H9 (cell line): ENCODE results near the gene ADTRP. TPM values are rescaled to one million over a fixed set of nuclear protein-coding genes. Genes with fewer than 3 reads are reported as not detected.

ENCODE experiments used
- DNase-seq: peaks from one replicate; pipeline ENCODE4 v3.0.0-alpha.2; 2017
- H2AFZ ChIP-seq: one replicate; pipeline ENCODE4 v1.6.1; 2013; ENCODE audit warnings: mild to moderate bottlenecking, low read length, control low read depth, moderate library complexity
- H2AK5ac ChIP-seq: 2 replicates; pipeline ENCODE4 v1.6.1; 2013; ENCODE audit warnings: low read length, control low read depth, mixed read lengths; ENCODE audit not compliant: insufficient read length
- H2BK120ac ChIP-seq: one replicate; pipeline ENCODE4 v1.6.1; 2013; ENCODE audit warnings: low read depth, mild to moderate bottlenecking, low read length, control low read depth, inconsistent platforms; ENCODE audit not compliant: poor library complexity, severe bottlenecking
- H2BK12ac ChIP-seq: 2 replicates; pipeline ENCODE4 v1.6.1; 2013; ENCODE audit warnings: low read length, control low read depth, mixed read lengths, low read depth; ENCODE audit not compliant: insufficient read length
- H2BK15ac ChIP-seq: 2 replicates; pipeline ENCODE4 v1.6.1; 2013; ENCODE audit warnings: low read depth, low read length, control low read depth
- H2BK20ac ChIP-seq: one replicate; pipeline ENCODE4 v1.6.1; 2013; ENCODE audit warnings: low read depth, mild to moderate bottlenecking, low read length, control low read depth, inconsistent platforms; ENCODE audit not compliant: poor library complexity, severe bottlenecking
- H2BK5ac ChIP-seq: 2 replicates; pipeline ENCODE4 v1.6.1; 2013; ENCODE audit warnings: low read length, control low read depth, mixed read lengths; ENCODE audit not compliant: insufficient read length
- H3K14ac ChIP-seq: 2 replicates; pipeline ENCODE4 v1.6.1; 2013; ENCODE audit warnings: low read length, control low read depth; ENCODE audit not compliant: insufficient read depth
- H3K18ac ChIP-seq: 2 replicates; pipeline ENCODE4 v1.6.1; 2013; ENCODE audit warnings: low read depth, mild to moderate bottlenecking, mixed read lengths, low read length, control low read depth; ENCODE audit not compliant: insufficient read length
- H3K23ac ChIP-seq: 2 replicates; pipeline ENCODE4 v1.6.1; 2013; ENCODE audit warnings: low read length, control low read depth, mixed read lengths, low read depth; ENCODE audit not compliant: insufficient read length
- H3K23me2 ChIP-seq: 2 replicates; pipeline ENCODE4 v1.6.1; 2013; ENCODE audit warnings: low read depth, mild to moderate bottlenecking, mixed read lengths, low read length, control low read depth; ENCODE audit not compliant: insufficient read length, poor library complexity, severe bottlenecking
- H3K27ac ChIP-seq: 2 replicates; pipeline ENCODE4 v1.5.1; 2013; ENCODE audit warnings: low read length, control low read depth, mixed read lengths, low read depth; ENCODE audit not compliant: insufficient read length
- H3K27me3 ChIP-seq: 2 replicates; pipeline ENCODE4 v1.6.1; 2013; ENCODE audit warnings: low read length, control low read depth, inconsistent platforms; ENCODE audit not compliant: insufficient read depth
- H3K4ac ChIP-seq: 2 replicates; pipeline ENCODE4 v1.6.1; 2013; ENCODE audit warnings: low read depth, mild to moderate bottlenecking, control low read depth, inconsistent platforms, low read length, moderate library complexity
- H3K4me1 ChIP-seq: 2 replicates; pipeline ENCODE4 v1.6.1; 2013; ENCODE audit warnings: low read length, control low read depth, inconsistent platforms; ENCODE audit not compliant: insufficient read depth
- H3K4me2 ChIP-seq: 2 replicates; pipeline ENCODE4 v1.6.1; 2013; ENCODE audit warnings: low read length, control low read depth, mixed read lengths; ENCODE audit not compliant: insufficient read length, insufficient read depth
- H3K56ac ChIP-seq: 2 replicates; pipeline ENCODE4 v1.6.1; 2013; ENCODE audit warnings: low read depth, mild to moderate bottlenecking, mixed read lengths, low read length, control low read depth; ENCODE audit not compliant: insufficient read length
- H3K79me1 ChIP-seq: 2 replicates; pipeline ENCODE4 v1.6.1; 2013; ENCODE audit warnings: low read depth, mild to moderate bottlenecking, moderate library complexity, low read length, control low read depth, inconsistent platforms; ENCODE audit not compliant: insufficient read depth, poor library complexity, severe bottlenecking
- H3K79me2 ChIP-seq: 2 replicates; pipeline ENCODE4 v1.6.1; 2013; ENCODE audit warnings: low read length, control low read depth, inconsistent platforms; ENCODE audit not compliant: insufficient read depth
- H3K9ac ChIP-seq: 2 replicates; pipeline ENCODE4 v1.6.1; 2013; ENCODE audit warnings: low read length, control low read depth, mixed read lengths; ENCODE audit not compliant: insufficient read length; ENCODE audit errors: extremely low read depth
- H3K9me3 ChIP-seq: one replicate; pipeline ENCODE4 v1.6.1; 2013; ENCODE audit warnings: low read depth, low read length, inconsistent platforms; ENCODE audit not compliant: control insufficient read depth
- H3T11ph ChIP-seq: one replicate; pipeline ENCODE4 v1.6.1; 2013; ENCODE audit warnings: mild to moderate bottlenecking, low read length, control low read depth, inconsistent platforms
- H4K20me1 ChIP-seq: one replicate; pipeline ENCODE4 v1.6.1; 2013; ENCODE audit not compliant: control insufficient read depth, insufficient read length, insufficient read depth
- H4K5ac ChIP-seq: 2 replicates; pipeline ENCODE4 v1.6.1; 2013; ENCODE audit warnings: low read depth, mild to moderate bottlenecking, mixed read lengths, low read length, control low read depth; ENCODE audit not compliant: insufficient read length
- H4K8ac ChIP-seq: replicated peaks from 2 replicates; pipeline ENCODE4 v1.6.1; 2013; ENCODE audit warnings: low read length, control low read depth, mixed read lengths, low read depth; ENCODE audit not compliant: insufficient read length
- H4K91ac ChIP-seq: 2 replicates; pipeline ENCODE4 v1.6.1; 2013; ENCODE audit warnings: low read depth, mild to moderate bottlenecking, moderate library complexity, mixed read lengths, low read length, control low read depth; ENCODE audit not compliant: insufficient read length
- H3K27ac Mint-ChIP-seq, 3 experiments: 2 replicates in 2 of 3; 3 replicates in 1 of 3; pipeline ENCODE4 v1.8.0; 2020 to 2021; ENCODE audit warnings: mixed read lengths in 3 of 3, mild to moderate bottlenecking in 1 of 3, moderate library complexity in 1 of 3
- H3K27me3 Mint-ChIP-seq: 2 replicates; pipeline ENCODE4 v1.8.0; 2021; ENCODE audit warnings: low read depth, mild to moderate bottlenecking, moderate library complexity, mixed read lengths
- H3K36me3 Mint-ChIP-seq, 3 experiments: 2 replicates in 2 of 3; 3 replicates in 1 of 3; pipeline ENCODE4 v1.8.0; 2020 to 2021; ENCODE audit warnings: low read depth in 3 of 3, mixed read lengths in 3 of 3; ENCODE audit not compliant: insufficient read depth in 1 of 3
- H3K4me1 Mint-ChIP-seq, 2 experiments: 2 replicates each; pipeline ENCODE4 v1.8.0; 2020; ENCODE audit warnings: mixed read lengths in 2 of 2
- H3K4me3 Mint-ChIP-seq, 2 experiments: 2 replicates in 1 of 2; 3 replicates in 1 of 2; pipeline ENCODE4 v1.8.0; 2020 to 2021; ENCODE audit warnings: mild to moderate bottlenecking in 2 of 2, mixed read lengths in 2 of 2, moderate library complexity in 1 of 2
- H3K9me3 Mint-ChIP-seq, 2 experiments: 2 replicates in 1 of 2; 3 replicates in 1 of 2; pipeline ENCODE4 v1.8.0; 2020; ENCODE audit warnings: mild to moderate bottlenecking in 2 of 2, mixed read lengths in 2 of 2, moderate library complexity in 1 of 2
- CTCF ChIP-seq: fragments of 200-600 bp; sonication (generic); conservative IDR thresholded peaks from 3 replicates; pipeline ENCODE4 v1.8.0; 2021; ENCODE audit warnings: antibody characterized with exemption, mild to moderate bottlenecking
- WGBS: extraction: QIAGEN DNeasy Blood & Tissue Kit; methylation state at CpG from one replicate; pipeline ENCODE4 v1.1.7; 2013; ENCODE audit warnings: missing lambda C conversion rate, low lambda C conversion rate, mixed read lengths; ENCODE audit not compliant: insufficient read length; ENCODE audit errors: extremely low coverage; 5-methylcytosine and 5-hydroxymethylcytosine counted together
- total RNA-seq: library from RNA; stranded (reverse); gene quantifications from 2 replicates; pipeline ENCODE4 v1.2.1, GENCODE V29; 2021

ADTRP gene
- total RNA-seq, 1 experiment from 2014 or later = not detected

GRCh38 chr6:11756726-11757125 is 21.9 kb downstream of the ADTRP start:
- H3K27me3 Mint-ChIP-seq = no peaks in the 10 kb centered on the region
- Histone ChIP-seq H4K20me1 (no peaks in the 10 kb centered on the region), H3K4ac (no peak overlapping the region), H3K79me2 (no peaks in the 10 kb centered on the region), H4K5ac (no peak overlapping the region), H3K18ac (no peak overlapping the region), H3K9me3 (no peaks in the 10 kb centered on the region), H3K27ac (no peak overlapping the region), H3K9ac (no peak overlapping the region), H4K91ac (no peak overlapping the region), H3K79me1 (no peaks in the 10 kb centered on the region), H3K4me1 (no peaks in the 10 kb centered on the region), H3K56ac (no peak overlapping the region), H4K8ac (no peak overlapping the region), H2AFZ (no peak overlapping the region), H2BK12ac (no peak overlapping the region), H3K23ac (no peak overlapping the region), H2AK5ac (no peak overlapping the region), H3T11ph (no peak overlapping the region), H3K27me3 (no peaks in the 10 kb centered on the region), H2BK15ac (no peak overlapping the region), H2BK120ac (no peak overlapping the region), H2BK20ac (no peak overlapping the region), H3K4me2 (no peak overlapping the region), H2BK5ac (no peak overlapping the region), H3K23me2 (no peaks in the 10 kb centered on the region), H3K14ac (no peak overlapping the region)
- TF ChIP-seq CTCF = no peak
- no peak overlapping the region for H3K27ac Mint-ChIP-seq
- H3K4me3 Mint-ChIP-seq = no peak overlapping the region
- DNase-seq = no peak
- WGBS = no CpG with 5 or more reads among the region's 1 CpG
- H3K9me3 Mint-ChIP-seq = peaks cover 0 to 3% of the 10 kb centered on the region in 2 experiments; a peak in 2 of 5 replicates
- H3K4me1 Mint-ChIP-seq = peaks cover 6 to 15% of the 10 kb centered on the region in 2 experiments
- peaks cover 0 to 4% (median 2%) of the 10 kb centered on the region in 3 experiments; a peak in 1 of 7 replicates for H3K36me3 Mint-ChIP-seq
